Endothelial cell of umbilical vein (primary cell): Measurements from ENCODE around the gene ZNF93. TPM values are rescaled to one million over a fixed set of nuclear protein-coding genes. Genes with fewer than 3 reads are reported as not detected.

Experiments
- BruUV-seq: library from RNA; stranded (reverse); fragments of 400-500 nt; replicated peaks from 2 replicates; lab custom pipeline; 2021; lab: Mats Ljungman, UMichigan
- CTCF ChIA-PET: fragments of 300-600, 350-600 bp; sonication (Branson Sonifier 250); formaldehyde crosslinking; loops from one replicate; lab custom pipeline; 2021; ENCODE audit warnings: antibody characterized with exemption, inconsistent platforms; lab: Charles Lee
- POLR2A ChIA-PET: fragments of 300-600, 350-600 bp; sonication (Branson Sonifier 250); formaldehyde crosslinking; loops from one replicate; lab custom pipeline; 2021; ENCODE audit warnings: antibody characterized with exemption, inconsistent platforms; lab: Charles Lee
- DNase-seq: peaks from one replicate; pipeline ENCODE4 v3.0.0-alpha.2; 2011; ENCODE audit warnings: low read depth, low spot score
- FAIRE-seq: peaks from 2 replicates; lab custom pipeline; 2011; peaks lifted over from hg19 to GRCh38; lab: Jason Lieb, UNC
- H2AFZ ChIP-seq: 2 replicates; pipeline ENCODE4 v1.6.0; 2012; ENCODE audit warnings: low read depth, low read length, control low read depth, inconsistent platforms
- H3K27ac ChIP-seq: 2 replicates; pipeline ENCODE4 v1.5.1; 2011; ENCODE audit warnings: low read depth, mild to moderate bottlenecking, control low read depth, low read length, moderate library complexity; ENCODE audit not compliant: insufficient read depth
- H3K27me3 ChIP-seq, 2 experiments: 2 replicates each; pipeline versions ENCODE4 v1.6.0 to v1.6.1; 2011; ENCODE audit warnings: low read length in 2 of 2, mixed read lengths in 1 of 2; ENCODE audit not compliant: control insufficient read depth in 2 of 2, insufficient read depth in 2 of 2
- H3K36me3 ChIP-seq, 2 experiments: 2 replicates in 1 of 2; 3 replicates in 1 of 2; pipeline ENCODE4 v1.5.1; 2011; ENCODE audit warnings: low read length in 2 of 2, mild to moderate bottlenecking in 1 of 2, moderate library complexity in 1 of 2; ENCODE audit not compliant: control insufficient read depth in 2 of 2, insufficient read depth in 2 of 2; ENCODE audit errors: extremely low read depth in 1 of 2
- H3K4me1 ChIP-seq: 3 replicates; pipeline ENCODE4 v1.5.1; 2011; ENCODE audit warnings: mild to moderate bottlenecking, low read length; ENCODE audit not compliant: control insufficient read depth, insufficient read depth; ENCODE audit errors: extremely low read depth
- H3K4me2 ChIP-seq: 2 replicates; pipeline ENCODE4 v1.6.1; 2011; ENCODE audit warnings: low read length, control low read depth, mixed read lengths; ENCODE audit not compliant: insufficient read depth
- H3K4me3 ChIP-seq, 3 experiments: fragments of 200-600 bp in 1 of 3; sonication (generic), shearing (Covaris generic) in 1 of 3; replicated peaks in 1 of 3; 2 replicates each; pipeline ENCODE4 v1.5.1; 2011 to 2016; ENCODE audit warnings: control low read depth in 3 of 3, low read length in 3 of 3, mild to moderate bottlenecking in 2 of 3, inconsistent platforms in 1 of 3, low read depth in 1 of 3, moderate library complexity in 1 of 3; ENCODE audit not compliant: insufficient read depth in 1 of 3
- H3K79me2 ChIP-seq: 2 replicates; pipeline ENCODE4 v1.6.0; 2012; ENCODE audit warnings: low read length, inconsistent platforms; ENCODE audit not compliant: control insufficient read depth, insufficient read depth
- H3K9ac ChIP-seq: replicated peaks from 2 replicates; pipeline ENCODE3; 2011; ENCODE audit warnings: low read length, control low read depth; ENCODE audit not compliant: insufficient read depth; ENCODE audit errors: extremely low read depth
- H3K9me1 ChIP-seq: replicated peaks from 3 replicates; pipeline ENCODE4 v1.6.0; 2011; ENCODE audit warnings: mild to moderate bottlenecking, low read length; ENCODE audit not compliant: control insufficient read depth, insufficient read depth; ENCODE audit errors: extremely low read depth
- H3K9me3 ChIP-seq: replicated peaks from 2 replicates; pipeline ENCODE4 v1.5.1; 2012; ENCODE audit warnings: low read length, inconsistent platforms; ENCODE audit not compliant: control insufficient read depth, insufficient read depth
- H4K20me1 ChIP-seq: replicated peaks from 2 replicates; pipeline ENCODE3; 2011; ENCODE audit warnings: mild to moderate bottlenecking, low read length; ENCODE audit not compliant: control insufficient read depth, insufficient read depth; ENCODE audit errors: extremely low read depth
- CTCF ChIP-seq, 2 donors: IDR thresholded peaks; 1 replicate in 1 of 2; 2 replicates in 1 of 2; pipeline ENCODE4 v1.5.1; 2011; ENCODE audit warnings: low read length in 2 of 2, mild to moderate bottlenecking in 2 of 2, moderate library complexity in 2 of 2, control low read depth in 1 of 2, inconsistent platforms in 1 of 2, low read depth in 1 of 2; ENCODE audit not compliant: insufficient read depth in 1 of 2; ENCODE audit errors: extremely low read depth in 1 of 2
- EZH2 ChIP-seq: IDR thresholded peaks from 2 replicates; pipeline ENCODE4 v1.6.1; 2012; ENCODE audit warnings: borderline replicate concordance, low read depth, mild to moderate bottlenecking, moderate library complexity, low read length, inconsistent platforms; ENCODE audit not compliant: severe bottlenecking
- FOS ChIP-seq: IDR thresholded peaks from 2 replicates; pipeline ENCODE4 v1.6.1; 2011; ENCODE audit warnings: mild to moderate bottlenecking, low read length, moderate library complexity, borderline replicate concordance; ENCODE audit not compliant: insufficient read depth
- GATA2 ChIP-seq: IDR thresholded peaks from 2 replicates; pipeline ENCODE4 v1.7.0; 2011; ENCODE audit warnings: low read depth, mild to moderate bottlenecking, moderate library complexity, mixed read lengths, low read length; ENCODE audit not compliant: insufficient read length, insufficient read depth
- JUN ChIP-seq: IDR thresholded peaks from 2 replicates; pipeline ENCODE4 v1.6.1; 2011; ENCODE audit warnings: borderline replicate concordance, low read depth; ENCODE audit not compliant: insufficient read length, insufficient read depth
- MAX ChIP-seq: IDR thresholded peaks from 2 replicates; pipeline ENCODE4 v1.6.1; 2011; ENCODE audit not compliant: insufficient read depth, insufficient read length
- MYC ChIP-seq: IDR thresholded peaks from one replicate; pipeline ENCODE4 v1.6.1; 2011; ENCODE audit warnings: mild to moderate bottlenecking, low read depth, low read length
- POLR2A ChIP-seq: IDR thresholded peaks from 2 replicates; pipeline ENCODE4 v1.6.1; 2012; ENCODE audit warnings: low read depth, mild to moderate bottlenecking, control low read depth, low read length
- POLR2AphosphoS5 ChIP-seq: IDR thresholded peaks from 2 replicates; pipeline ENCODE4 v1.6.1; 2012; ENCODE audit warnings: low read depth, mild to moderate bottlenecking, control low read depth, low read length, moderate library complexity; ENCODE audit not compliant: insufficient read depth
- dilution Hi-C: fragments of 300-500 bp; cut with MboI; formaldehyde crosslinking; loops from one replicate; pipeline ENCODE4 v1.15.0; 2019; ENCODE audit warnings: low sequenced_read_pairs; ENCODE audit not compliant: extremely low pct_ligation_motif_present
- intact Hi-C: fragments of 100-400 bp; cut with micrococcal nuclease; formaldehyde crosslinking; loops from one replicate; pipeline ENCODE4 v1.10.0; 2022
- polyA plus RNA-seq, 4 experiments: library from polyadenylated mRNA; depleted of rRNA in 3 of 4; stranded (reverse) in 3 of 4; unstranded in 1 of 4; fragments of >200 nt; gene quantifications; 2 replicates each; pipeline versions ENCODE4 v1.2.1 to v1.2.3, GENCODE V29; 2011 to 2012; ENCODE audit warnings: missing spikeins in 1 of 4
- total RNA-seq: library from RNA; stranded (reverse); gene quantifications from 2 replicates; pipeline ENCODE4 v1.2.3, GENCODE V29; 2021

Gene ZNF93
- total and polyA plus RNA-seq, 2 donors (not counting 3 experiments of a cell fraction or from before 2014, with no cell fraction given): 8.1 to 9.9 TPM

- Histone ChIP-seq H4K20me1 (no peaks in the 10 kb centered on the region), H2AFZ (no peak overlapping the region), H3K9me3 (no peaks in the 10 kb centered on the region), H3K4me2 (no peak overlapping the region), H3K79me2 (peaks cover under 1% of the 10 kb centered on the region), H3K27ac (no peak overlapping the region), H3K9ac (no peak overlapping the region), H3K4me1 (no peaks in the 10 kb centered on the region), H3K27me3 (no peaks in the 10 kb centered on the region), H3K36me3 (no peaks in the 10 kb centered on the region), H3K4me3 (no peak overlapping the region), H3K9me1 (no peaks in the 10 kb centered on the region)
- TF ChIP-seq POLR2A (no peak), MAX (no peak), CTCF (IDR thresholded peaks at IDR 0.05; ENCODE audit: extremely low read depth in 1 of 2, insufficient read depth in 1 of 2, low read depth in 1 of 2, low read length in 2 of 2) (no peak), MYC (no peak), JUN (no peak), GATA2 (no peak), POLR2AphosphoS5 (no peak), EZH2 (no peak), FOS (no peak)
- dilution Hi-C loops (no loop called here), intact Hi-C loops (no loop called here)
- POLR2A ChIA-PET: no interaction called here
- DNase-seq (no peak), FAIRE-seq (no peak)
- CTCF ChIA-PET: no interaction called here
- BruUV-seq: no TSS peak
Observed at GRCh38 chr19:19873381-19873780, 27.4 kb upstream of the ZNF93 start.
